ENCODE data around the gene MLLT10.

MLLT10 gene

GRCh38 chr10:21722209-21722608 lies 188.2 kb downstream of the MLLT10 start:
- no peak overlapping the region for H3K9ac ChIP-seq (ENCODE audit: insufficient read length, low read depth)
- peaks cover 20% of the 10 kb centered on the region for H3K36me3 ChIP-seq (ENCODE audit: insufficient read depth, insufficient read length, low read length)
- TF ChIP-seq SUZ12 (IDR thresholded peaks at IDR 0.05; ENCODE audit: extremely low read depth, insufficient read depth, insufficient read length), result no peak
- no peak for TF ChIP-seq ZNF274 (IDR thresholded peaks at IDR 0.05; ENCODE audit: low read depth, low read length)
- no peak for TF ChIP-seq YY1 (IDR thresholded peaks at IDR 0.05; ENCODE audit: insufficient read depth, insufficient read length)
- H3K4me1 ChIP-seq (ENCODE audit: insufficient read depth, insufficient read length), result no peaks in the 10 kb centered on the region
- H3K27me3 ChIP-seq (ENCODE audit: insufficient read depth, insufficient read length), result no peaks in the 10 kb centered on the region
- no peak for DNase-seq (ENCODE audit: low read depth, low spot score)
- H3K9me3 ChIP-seq (ENCODE audit: insufficient read depth, low read length), result no peaks in the 10 kb centered on the region
- H3K4me3 ChIP-seq (ENCODE audit: insufficient read length, low read depth), result no peak overlapping the region

- H3K4me3 ChIP-seq (ENCODE audit: insufficient read length, low read depth), result no peak overlapping the region
- no peak overlapping the region for H3K9ac ChIP-seq (ENCODE audit: insufficient read length, low read depth)
- no peak for TF ChIP-seq SUZ12 (IDR thresholded peaks at IDR 0.05; ENCODE audit: extremely low read depth, insufficient read depth, insufficient read length)
- no peak for TF ChIP-seq YY1 (IDR thresholded peaks at IDR 0.05; ENCODE audit: insufficient read depth, insufficient read length)
- TF ChIP-seq ZNF274 (IDR thresholded peaks at IDR 0.05; ENCODE audit: low read depth, low read length), result no peak
- H3K9me3 ChIP-seq (ENCODE audit: insufficient read depth, low read length), result no peaks in the 10 kb centered on the region
- no peak for DNase-seq (ENCODE audit: low read depth, low spot score)
- H3K36me3 ChIP-seq (ENCODE audit: insufficient read depth, insufficient read length, low read length), result peaks cover 31% of the 10 kb centered on the region
- H3K27me3 ChIP-seq (ENCODE audit: insufficient read depth, insufficient read length), result no peaks in the 10 kb centered on the region
- H3K4me1 ChIP-seq (ENCODE audit: insufficient read depth, insufficient read length), result no peaks in the 10 kb centered on the region
These were observed 190.1 kb downstream of the MLLT10 start for GRCh38 chr10:21724020-21724589.

GRCh38 chr10:21724687-21725367 lies 190.8 kb downstream of the MLLT10 start:
- H3K9me3 ChIP-seq (ENCODE audit: insufficient read depth, low read length), result no peaks in the 10 kb centered on the region
- no peak overlapping the region for H3K4me3 ChIP-seq (ENCODE audit: insufficient read length, low read depth)
- no peak overlapping the region for H3K9ac ChIP-seq (ENCODE audit: insufficient read length, low read depth)
- H3K27me3 ChIP-seq (ENCODE audit: insufficient read depth, insufficient read length), result no peaks in the 10 kb centered on the region
- DNase-seq (ENCODE audit: low read depth, low spot score), result peak; percentile 59
- no peaks in the 10 kb centered on the region for H3K4me1 ChIP-seq (ENCODE audit: insufficient read depth, insufficient read length)
- TF ChIP-seq ZNF274 (IDR thresholded peaks at IDR 0.05; ENCODE audit: low read depth, low read length) (no peak), SUZ12 (IDR thresholded peaks at IDR 0.05; ENCODE audit: extremely low read depth, insufficient read depth, insufficient read length) (no peak), YY1 (IDR thresholded peaks at IDR 0.05; ENCODE audit: insufficient read depth, insufficient read length) (no peak)
- H3K36me3 ChIP-seq (ENCODE audit: insufficient read depth, insufficient read length, low read length), result peaks cover 28% of the 10 kb centered on the region

- Histone ChIP-seq H3K27me3 (ENCODE audit: insufficient read depth, insufficient read length) (no peaks in the 10 kb centered on the region), H3K4me3 (ENCODE audit: insufficient read length, low read depth) (no peak overlapping the region), H3K9me3 (ENCODE audit: insufficient read depth, low read length) (no peaks in the 10 kb centered on the region), H3K9ac (ENCODE audit: insufficient read length, low read depth) (no peak overlapping the region), H3K36me3 (ENCODE audit: insufficient read depth, insufficient read length, low read length) (peaks cover 24% of the 10 kb centered on the region), H3K4me1 (ENCODE audit: insufficient read depth, insufficient read length) (no peaks in the 10 kb centered on the region)
- TF ChIP-seq YY1 (IDR thresholded peaks at IDR 0.05; ENCODE audit: insufficient read depth, insufficient read length) (no peak), ZNF274 (IDR thresholded peaks at IDR 0.05; ENCODE audit: low read depth, low read length) (no peak), SUZ12 (IDR thresholded peaks at IDR 0.05; ENCODE audit: extremely low read depth, insufficient read depth, insufficient read length) (no peak)
- no peak for DNase-seq (ENCODE audit: low read depth, low spot score)
These were observed 192.7 kb downstream of the MLLT10 start for GRCh38 chr10:21726601-21727225.

GRCh38 chr10:21727452-21728168 lies 193.6 kb downstream of the MLLT10 start:
- no peak overlapping the region for H3K9ac ChIP-seq (ENCODE audit: insufficient read length, low read depth)
- no peak for TF ChIP-seq SUZ12 (IDR thresholded peaks at IDR 0.05; ENCODE audit: extremely low read depth, insufficient read depth, insufficient read length)
- TF ChIP-seq ZNF274 (IDR thresholded peaks at IDR 0.05; ENCODE audit: low read depth, low read length), result no peak
- no peak for TF ChIP-seq YY1 (IDR thresholded peaks at IDR 0.05; ENCODE audit: insufficient read depth, insufficient read length)

GRCh38 chr10:21728618-21729017 lies 194.6 kb downstream of the MLLT10 start:
- Histone ChIP-seq H3K4me1 (ENCODE audit: insufficient read depth, insufficient read length) (no peaks in the 10 kb centered on the region), H3K9me3 (ENCODE audit: insufficient read depth, low read length) (no peaks in the 10 kb centered on the region), H3K36me3 (ENCODE audit: insufficient read depth, insufficient read length, low read length) (peaks cover 26% of the 10 kb centered on the region), H3K4me3 (ENCODE audit: insufficient read length, low read depth) (no peak overlapping the region), H3K27me3 (ENCODE audit: insufficient read depth, insufficient read length) (no peaks in the 10 kb centered on the region), H3K9ac (ENCODE audit: insufficient read length, low read depth) (no peak overlapping the region)
- TF ChIP-seq YY1 (IDR thresholded peaks at IDR 0.05; ENCODE audit: insufficient read depth, insufficient read length), result no peak
- TF ChIP-seq SUZ12 (IDR thresholded peaks at IDR 0.05; ENCODE audit: extremely low read depth, insufficient read depth, insufficient read length), result no peak
- no peak for TF ChIP-seq ZNF274 (IDR thresholded peaks at IDR 0.05; ENCODE audit: low read depth, low read length)
- DNase-seq (ENCODE audit: low read depth, low spot score), result no peak

More at GRCh38 chr10:21727452-21728168, 193.6 kb downstream of the MLLT10 start:
- no peaks in the 10 kb centered on the region for H3K9me3 ChIP-seq (ENCODE audit: insufficient read depth, low read length)
- no peak overlapping the region for H3K4me3 ChIP-seq (ENCODE audit: insufficient read length, low read depth)
- H3K36me3 ChIP-seq (ENCODE audit: insufficient read depth, insufficient read length, low read length), result peaks cover 24% of the 10 kb centered on the region
- no peaks in the 10 kb centered on the region for H3K4me1 ChIP-seq (ENCODE audit: insufficient read depth, insufficient read length)
- no peaks in the 10 kb centered on the region for H3K27me3 ChIP-seq (ENCODE audit: insufficient read depth, insufficient read length)
- no peak for DNase-seq (ENCODE audit: low read depth, low spot score)

All from NT2/D1 (cell line).